Lung (tissue), 12 donors: Measurements from ENCODE around the gene VLDLR. TPM values are rescaled to one million over a fixed set of nuclear protein-coding genes. Genes with fewer than 3 reads are reported as not detected.

Experiments used
- ATAC-seq: fragments of 200-7000 bp; cut with Tn5 transposase; one replicate; pipeline ENCODE4 v1.9.1; 2020; ENCODE audit warnings: moderate number of reproducible peaks; ENCODE audit not compliant: insufficient read depth, low FRiP score
- DNase-seq, 3 donors: peaks; one replicate each; pipeline ENCODE4 v3.0.0-alpha.2; 2013 to 2017
- H3K27ac ChIP-seq, 2 donors: one replicate each; pipeline ENCODE4 v1.5.1; 2013; ENCODE audit warnings: mild to moderate bottlenecking in 2 of 2, moderate library complexity in 2 of 2, control low read depth in 1 of 2, inconsistent platforms in 1 of 2, low read depth in 1 of 2, low read length in 1 of 2
- H3K27me3 ChIP-seq, 3 donors: one replicate each; pipeline ENCODE4 v1.5.1; 2013; ENCODE audit warnings: low read length in 2 of 3; ENCODE audit not compliant: control insufficient read depth in 3 of 3, insufficient read depth in 3 of 3
- H3K36me3 ChIP-seq, 4 donors: one replicate each; pipeline ENCODE4 v1.5.1; 2013; ENCODE audit warnings: low read length in 4 of 4, mild to moderate bottlenecking in 1 of 4, moderate library complexity in 1 of 4; ENCODE audit not compliant: control insufficient read depth in 4 of 4, insufficient read depth in 4 of 4
- H3K4me1 ChIP-seq, 5 donors: one replicate each; pipeline ENCODE4 v1.5.1; 2013; ENCODE audit warnings: low read length in 5 of 5, mild to moderate bottlenecking in 2 of 5, moderate library complexity in 1 of 5; ENCODE audit not compliant: control insufficient read depth in 5 of 5, insufficient read depth in 5 of 5
- H3K4me3 ChIP-seq: one replicate; pipeline ENCODE4 v1.5.1; 2013; ENCODE audit warnings: mild to moderate bottlenecking, control low read depth, moderate library complexity
- H3K9ac ChIP-seq, 2 donors: one replicate each; pipeline ENCODE4 v1.5.1; 2013; ENCODE audit warnings: low read length in 2 of 2, control low read depth in 1 of 2; ENCODE audit not compliant: insufficient read depth in 1 of 2
- H3K9me3 ChIP-seq, 4 donors: one replicate each; pipeline ENCODE4 v1.5.1; 2013; ENCODE audit warnings: low read length in 3 of 4, mild to moderate bottlenecking in 1 of 4, moderate library complexity in 1 of 4; ENCODE audit not compliant: control insufficient read depth in 4 of 4, insufficient read depth in 3 of 4
- WGBS, 2 donors: extraction: QIAGEN DNeasy Blood & Tissue Kit; methylation state at CpG; one replicate each; pipeline ENCODE4 v1.1.7; 2013; 5-methylcytosine and 5-hydroxymethylcytosine counted together
- polyA plus RNA-seq, 2 donors: library from polyadenylated mRNA; stranded (reverse); fragments of 200-250 nt; gene quantifications; one replicate each; pipeline ENCODE4 v1.2.1, GENCODE V29; 2013
- total RNA-seq, 2 donors: library from RNA; depleted of rRNA in 1 of 2; stranded (reverse); fragments of >200 nt in 1 of 2; gene quantifications; one replicate each; pipeline ENCODE4 v1.2.1, GENCODE V29; 2014 to 2021
- TF ChIP-seq, protein P1 (sequence below): IDR thresholded peaks from 2 replicates; pipeline ENCODE4 v1.5.1; 2012; ENCODE audit warnings: mild to moderate bottlenecking; ENCODE audit errors: control extremely low read depth, extremely low read depth
- donor health status: control.
- donor health status: control.
- donor health status: Bipolar disorder and iron deficiency.
- donor health status: healthy.
- donor health status: DM: yes; HTN: yes; CAD: no.

Gene VLDLR
- total and polyA plus RNA-seq, 4 donors = 5.7 to 32.3 (median 14.6) TPM

GRCh38 chr9:2677915-2678889, 56.6 kb downstream of the VLDLR start:
- no peak for DNase-seq
- Histone ChIP-seq H3K4me3 (no peak overlapping the region), H3K36me3 (no peaks in the 10 kb centered on the region), H3K4me1 (peaks cover 0 to 3% (median 0%) of the 10 kb centered on the region in 5 donors), H3K27ac (no peak overlapping the region), H3K9me3 (no peaks in the 10 kb centered on the region), H3K9ac (no peak overlapping the region), H3K27me3 (no peaks in the 10 kb centered on the region)
- WGBS, 2 donors = 64 to 70% methylated on average over 5 of the region's 5 CpGs
- TF ChIP-seq, protein P1, sequence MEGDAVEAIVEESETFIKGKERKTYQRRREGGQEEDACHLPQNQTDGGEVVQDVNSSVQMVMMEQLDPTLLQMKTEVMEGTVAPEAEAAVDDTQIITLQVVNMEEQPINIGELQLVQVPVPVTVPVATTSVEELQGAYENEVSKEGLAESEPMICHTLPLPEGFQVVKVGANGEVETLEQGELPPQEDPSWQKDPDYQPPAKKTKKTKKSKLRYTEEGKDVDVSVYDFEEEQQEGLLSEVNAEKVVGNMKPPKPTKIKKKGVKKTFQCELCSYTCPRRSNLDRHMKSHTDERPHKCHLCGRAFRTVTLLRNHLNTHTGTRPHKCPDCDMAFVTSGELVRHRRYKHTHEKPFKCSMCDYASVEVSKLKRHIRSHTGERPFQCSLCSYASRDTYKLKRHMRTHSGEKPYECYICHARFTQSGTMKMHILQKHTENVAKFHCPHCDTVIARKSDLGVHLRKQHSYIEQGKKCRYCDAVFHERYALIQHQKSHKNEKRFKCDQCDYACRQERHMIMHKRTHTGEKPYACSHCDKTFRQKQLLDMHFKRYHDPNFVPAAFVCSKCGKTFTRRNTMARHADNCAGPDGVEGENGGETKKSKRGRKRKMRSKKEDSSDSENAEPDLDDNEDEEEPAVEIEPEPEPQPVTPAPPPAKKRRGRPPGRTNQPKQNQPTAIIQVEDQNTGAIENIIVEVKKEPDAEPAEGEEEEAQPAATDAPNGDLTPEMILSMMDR = no peak
- ATAC-seq = no peak

DNA sequence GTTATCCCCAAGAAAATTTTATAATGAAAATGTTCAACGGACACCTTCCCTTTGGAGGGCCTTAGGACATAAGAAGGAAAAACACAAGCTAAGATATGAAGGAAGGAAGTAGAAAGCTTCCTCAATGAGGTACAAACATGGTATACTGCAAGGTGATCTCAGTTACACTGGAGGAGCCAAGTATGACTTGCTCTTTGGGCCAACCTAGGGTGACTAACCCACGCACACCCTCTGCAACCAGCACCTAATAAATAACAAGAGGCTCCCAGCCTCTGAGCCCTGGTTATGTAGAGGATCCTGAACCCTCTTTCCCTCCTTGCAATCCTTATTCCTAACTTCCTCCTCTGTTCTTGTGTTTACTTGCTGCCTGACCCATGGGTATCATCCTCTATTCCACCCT, 57.4 kb downstream of the VLDLR start:
- H3K36me3 ChIP-seq = no peaks in the 10 kb centered on the region
- TF ChIP-seq, protein P1 = no peak
- H3K4me3 ChIP-seq = no peak overlapping the region
- no peaks in the 10 kb centered on the region for H3K9me3 ChIP-seq
- H3K4me1 ChIP-seq = peaks cover 0 to 3% (median 0%) of the 10 kb centered on the region in 5 donors
- 94 to 95% methylated on average over 2 of the region's 2 CpGs for WGBS, 2 donors
- DNase-seq = no peak
- H3K9ac ChIP-seq = no peak overlapping the region
- ATAC-seq = no peak
- no peaks in the 10 kb centered on the region for H3K27me3 ChIP-seq
- H3K27ac ChIP-seq = no peak overlapping the region

DNA sequence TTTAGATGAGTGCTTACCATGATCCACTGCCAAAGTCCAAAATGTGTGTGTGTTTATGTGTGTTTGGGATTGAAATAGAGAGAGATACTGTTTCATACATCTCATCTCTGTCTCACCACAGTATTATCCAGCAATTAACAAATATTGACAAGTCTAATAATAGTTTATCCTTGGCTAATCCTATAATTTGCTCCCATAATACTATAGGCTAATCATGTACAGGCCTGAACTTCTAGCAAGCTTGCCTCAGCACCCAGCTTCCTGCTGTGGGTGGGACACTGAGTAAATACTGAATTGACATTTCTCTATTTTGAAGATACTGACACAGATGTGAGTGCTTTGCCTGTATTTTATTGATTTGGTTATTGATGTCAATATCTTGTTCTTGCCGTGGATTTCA, 60.4 kb downstream of the VLDLR start:
- Histone ChIP-seq H3K9me3 (no peaks in the 10 kb centered on the region), H3K4me1 (peaks cover 0 to 3% (median 0%) of the 10 kb centered on the region in 5 donors), H3K9ac (no peak overlapping the region), H3K27ac (no peak overlapping the region), H3K27me3 (no peaks in the 10 kb centered on the region), H3K4me3 (no peak overlapping the region), H3K36me3 (no peaks in the 10 kb centered on the region)
- ATAC-seq (no peak), DNase-seq (no peak)
- WGBS, 2 donors = 89 to 97% methylated on average over 1 of the region's 1 CpG
- TF ChIP-seq, protein P1 = no peak
